SK-N-DZ (cell line): ENCODE data around the gene DNAJB2.
"Not testable (repeated sequence)": the region's sequence is repeated elsewhere in the genome, so short reads cannot be mapped to it uniquely, and the experiment has no call there.

ENCODE experiments used
- DNase-seq: peaks from one replicate; pipeline ENCODE4 v3.0.0-alpha.2; 2015; ENCODE audit warnings: low spot score

Gene DNAJB2

DNA sequence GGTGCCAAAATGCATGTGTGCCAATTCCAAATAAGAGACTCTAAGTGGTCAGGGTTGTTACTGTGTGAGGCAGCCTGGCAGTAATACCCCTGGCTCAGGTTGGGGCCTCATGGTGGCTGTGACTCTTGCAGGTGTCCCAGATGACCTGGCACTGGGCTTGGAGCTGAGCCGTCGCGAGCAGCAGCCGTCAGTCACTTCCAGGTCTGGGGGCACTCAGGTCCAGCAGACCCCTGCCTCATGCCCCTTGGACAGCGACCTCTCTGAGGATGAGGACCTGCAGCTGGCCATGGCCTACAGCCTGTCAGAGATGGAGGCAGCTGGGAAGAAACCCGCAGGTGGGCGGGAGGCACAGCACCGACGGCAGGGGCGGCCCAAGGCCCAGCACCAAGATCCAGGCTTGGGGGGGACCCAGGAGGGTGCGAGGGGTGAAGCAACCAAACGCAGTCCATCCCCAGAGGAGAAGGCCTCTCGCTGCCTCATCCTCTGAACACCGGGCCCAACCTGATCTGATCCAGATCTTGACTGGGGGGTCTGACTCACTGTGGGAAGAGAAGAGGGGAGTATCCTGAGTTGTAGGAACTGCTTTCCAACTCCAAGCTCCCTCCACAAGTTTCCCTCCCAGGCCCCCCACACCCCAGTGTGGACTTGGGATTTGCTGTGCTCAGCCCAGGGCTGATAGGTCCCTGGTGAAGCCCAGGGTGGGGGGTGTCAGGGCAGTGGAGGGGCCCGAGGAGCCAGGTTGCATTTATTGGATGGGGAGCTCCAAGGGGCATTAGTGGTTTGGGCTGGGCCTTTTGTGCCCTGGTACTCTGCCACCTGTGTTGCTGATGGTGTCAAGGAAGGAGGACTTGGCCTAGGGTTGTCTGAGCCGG is 5.6 kb downstream of the DNAJB2 start:
- DNase-seq = no peak

DNA sequence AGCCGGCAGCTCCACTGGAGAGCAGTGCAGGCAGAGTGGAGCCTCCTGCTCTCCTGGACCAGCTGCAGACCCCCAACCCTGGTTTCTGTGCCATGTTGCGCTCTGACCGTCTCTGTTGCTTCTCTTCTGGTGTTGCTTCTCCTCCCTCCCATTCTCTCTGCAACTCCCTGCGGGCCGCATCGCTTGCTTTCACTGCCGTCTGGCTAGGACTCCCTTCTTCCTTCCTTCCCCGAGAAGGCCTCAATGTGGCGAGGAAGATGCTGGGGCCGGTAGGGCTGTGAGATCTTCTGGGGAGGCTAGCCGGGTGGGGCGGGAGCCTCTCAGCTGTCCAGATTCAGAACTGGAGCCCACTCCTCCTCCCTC is 6.2 kb downstream of the DNAJB2 start:
- no peak for DNase-seq

DNA sequence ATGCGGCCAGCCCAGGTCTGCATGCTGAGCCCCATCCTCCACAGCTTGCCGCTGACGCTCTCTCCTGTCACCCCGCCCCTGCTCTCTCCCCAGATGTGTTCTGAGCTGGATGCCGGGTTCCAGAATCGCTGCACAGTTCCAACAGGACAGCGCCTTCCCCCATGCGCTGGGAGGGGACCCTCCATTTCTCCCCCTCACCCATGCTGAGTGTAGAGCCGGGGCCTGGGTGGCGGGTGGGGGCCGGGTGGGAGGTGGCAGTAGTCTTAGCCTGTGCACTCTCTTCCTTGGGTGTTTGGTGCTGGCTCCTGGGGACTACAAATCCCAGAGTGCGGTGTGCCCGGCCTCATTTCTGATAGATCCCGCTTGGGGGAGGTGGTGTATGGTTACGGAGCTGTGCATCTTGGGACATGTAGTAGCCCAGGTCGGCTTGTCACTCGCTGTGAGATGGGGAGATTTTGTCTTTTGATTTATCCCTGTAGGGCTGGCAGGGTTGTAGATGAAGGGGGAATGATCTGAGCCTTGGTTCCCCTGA is 6.8 kb downstream of the DNAJB2 start:
- peak; percentile 82 for DNase-seq

DNA sequence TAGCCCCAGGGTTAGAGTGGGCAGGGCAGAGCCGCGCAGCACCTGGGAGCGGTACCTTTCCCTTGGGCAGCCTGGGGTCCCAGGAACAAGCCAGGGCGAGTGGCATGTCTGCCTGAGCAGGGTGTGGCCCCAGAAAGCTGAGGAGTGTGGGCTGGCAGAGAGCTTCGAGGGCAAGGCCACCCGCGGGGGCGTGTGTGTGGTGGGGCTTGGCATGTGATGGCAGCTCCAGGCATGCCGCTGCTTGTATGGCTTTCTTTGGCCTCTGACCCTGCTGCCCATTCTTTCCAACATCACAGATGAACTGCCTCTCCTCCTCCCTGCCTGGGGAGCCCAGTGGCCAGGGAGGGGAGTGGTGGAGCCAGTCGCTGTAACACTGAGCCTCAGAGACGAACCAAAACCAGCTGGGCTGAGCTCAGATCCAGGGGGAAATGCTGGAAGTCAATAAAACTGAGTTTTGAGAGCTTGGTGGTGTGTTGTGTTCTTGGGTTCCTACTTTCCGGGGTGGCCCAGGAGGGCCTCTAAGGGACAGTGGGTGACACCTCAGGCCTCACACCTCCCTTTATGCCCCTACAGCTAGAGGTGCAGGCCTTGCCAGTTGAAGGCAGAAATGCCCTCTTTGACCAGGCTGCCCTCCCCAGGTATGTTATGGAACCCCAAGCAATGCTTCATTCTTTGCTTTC is 7.4 kb downstream of the DNAJB2 start:
- no peak for DNase-seq

DNA sequence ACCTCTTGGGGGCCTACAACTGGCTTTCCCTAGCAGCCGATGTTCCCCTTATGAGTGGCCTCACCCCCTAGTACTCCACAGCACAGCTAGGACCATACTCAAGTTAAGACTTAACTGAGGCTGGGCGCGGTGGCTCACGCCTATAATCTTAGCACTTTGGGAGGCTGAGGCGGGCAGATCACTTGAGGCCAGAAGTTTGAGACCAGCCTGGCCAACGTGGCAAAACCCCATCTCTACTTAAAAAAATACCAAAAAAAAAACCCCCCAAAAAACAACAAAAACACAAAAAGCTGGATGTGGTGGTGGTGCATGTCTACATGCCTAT is 7.9 kb downstream of the DNAJB2 start:
- DNase-seq = not testable (repeated sequence)

DNA sequence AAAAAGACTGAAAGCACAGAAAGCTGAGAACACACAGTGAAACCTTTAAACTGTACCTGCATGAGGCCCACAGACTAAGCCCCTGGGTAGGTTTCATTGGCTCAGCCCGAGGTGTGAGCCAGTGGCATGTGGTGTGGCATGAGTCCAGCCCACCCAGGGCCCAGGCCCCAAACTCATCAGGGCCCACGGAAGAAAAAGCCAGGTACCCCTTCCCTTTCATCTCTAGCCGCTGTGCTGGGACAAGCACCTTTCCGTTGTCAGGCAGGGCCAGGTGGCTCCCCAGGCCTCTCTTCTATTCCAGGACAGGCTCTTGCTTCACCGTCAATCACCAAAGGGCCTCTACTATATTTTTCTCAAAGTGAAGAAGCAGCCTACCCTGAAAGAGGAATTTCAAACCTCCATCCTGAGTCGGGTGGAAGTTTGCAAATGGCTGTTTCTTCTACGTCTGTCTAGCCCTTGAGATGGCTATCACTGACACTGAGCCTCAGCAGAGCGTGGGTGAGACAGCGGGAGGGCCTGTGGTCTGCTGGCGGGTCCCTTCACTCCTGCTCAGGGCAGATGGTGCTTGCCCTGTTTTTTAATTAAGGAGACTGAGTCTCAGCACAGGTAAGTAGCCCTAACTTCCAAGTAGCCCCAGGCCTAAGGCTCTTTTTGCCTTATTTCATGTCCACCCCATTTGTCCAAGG is 8.6 kb downstream of the DNAJB2 start:
- DNase-seq = peak; percentile 65

DNA sequence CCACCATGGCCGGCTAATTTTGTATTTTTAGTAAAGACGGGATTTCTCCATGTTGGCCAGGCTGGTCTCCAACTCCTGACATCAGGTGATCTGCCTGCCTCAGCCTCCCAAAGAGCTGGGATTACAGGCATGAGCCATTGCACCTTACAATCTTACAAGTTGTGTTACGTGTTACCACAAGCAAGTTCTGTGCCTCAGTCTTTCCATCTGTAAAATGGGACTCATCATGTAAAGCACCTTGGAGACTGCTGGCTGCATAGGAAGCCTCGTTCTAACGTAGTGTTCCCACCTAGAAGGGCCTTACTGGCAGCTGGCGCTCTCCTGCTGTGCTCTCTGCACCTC is 10.0 kb downstream of the DNAJB2 start:
- DNase-seq = no peak

DNA sequence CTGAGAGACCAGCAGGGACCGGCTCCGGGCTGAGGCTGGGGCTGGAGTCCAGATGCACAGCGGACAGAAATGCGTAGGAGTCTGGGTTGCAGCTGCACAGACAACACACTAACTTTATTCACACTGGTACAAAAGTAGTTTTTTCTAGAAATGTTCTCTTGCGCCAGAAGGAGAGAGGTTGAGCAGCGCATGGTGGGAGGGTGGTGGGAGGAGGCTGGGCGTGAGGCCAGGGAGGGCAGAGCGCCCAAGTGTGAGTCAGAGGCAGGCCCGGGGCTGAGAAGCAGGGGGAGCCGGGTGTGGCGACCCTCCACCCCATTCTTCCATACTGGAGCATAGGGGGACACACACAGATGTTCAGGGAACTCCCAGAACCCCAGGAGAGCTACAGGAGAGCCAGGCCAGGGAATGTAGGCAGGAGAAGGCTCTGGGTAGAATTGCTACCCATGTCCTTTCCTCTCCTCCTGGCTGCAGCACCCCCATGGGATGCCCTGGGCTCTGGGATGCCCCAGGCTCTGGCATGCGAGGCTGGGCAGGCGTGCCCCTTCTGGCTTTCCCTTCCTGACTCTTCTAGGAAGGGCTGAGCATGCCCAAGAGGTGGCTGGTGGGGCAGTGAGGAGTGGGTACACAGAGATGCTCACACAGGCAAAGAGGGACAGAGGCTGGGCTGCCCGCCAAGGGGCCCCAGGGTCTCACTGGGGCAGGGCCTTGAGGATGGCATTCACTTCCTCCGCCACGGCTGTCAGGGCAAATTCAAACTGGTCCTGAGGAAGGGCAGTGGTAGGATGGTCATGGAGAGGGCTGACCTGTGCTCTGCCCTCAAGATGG is 10.6 kb downstream of the DNAJB2 start:
- DNase-seq = no peak

DNA sequence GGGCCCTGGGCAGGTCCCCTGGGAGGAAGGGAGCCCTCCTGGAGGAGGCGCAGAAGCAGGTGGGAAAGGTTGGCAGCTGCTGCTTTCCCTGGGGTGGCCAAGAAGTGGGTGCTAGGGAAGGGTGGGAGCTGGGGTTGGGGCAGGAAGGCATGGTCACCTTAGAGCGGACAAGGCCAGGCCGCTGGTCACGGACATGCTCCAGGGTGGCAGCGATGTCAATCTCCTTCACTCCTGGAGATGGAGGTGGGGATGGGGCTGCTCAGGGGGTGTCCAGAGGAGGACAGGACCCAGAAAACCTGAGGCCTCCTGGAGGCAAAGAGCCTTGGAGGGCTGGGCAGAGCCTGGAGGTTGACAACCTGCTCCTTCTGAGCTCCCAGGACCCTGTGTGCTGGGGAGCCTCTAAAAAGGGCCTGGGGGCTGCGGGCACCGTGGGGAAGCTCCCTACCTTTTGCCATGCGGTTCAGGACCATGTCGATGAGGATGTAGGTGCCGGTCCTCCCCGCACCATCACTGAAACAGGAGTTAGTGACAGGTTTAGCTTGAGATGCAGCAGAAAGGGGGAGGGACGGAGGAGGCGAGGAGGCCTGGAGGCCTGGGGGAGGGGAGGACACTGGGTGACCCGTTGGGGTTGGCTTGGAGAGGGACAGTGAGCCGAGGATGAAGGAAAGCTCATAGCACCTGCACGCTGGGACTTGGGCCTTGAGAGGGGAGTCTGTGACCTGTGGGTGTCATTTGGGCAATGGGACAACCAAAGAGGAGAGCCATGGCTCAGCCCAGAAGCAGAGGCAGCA is 11.4 kb downstream of the DNAJB2 start:
- no peak for DNase-seq

DNA sequence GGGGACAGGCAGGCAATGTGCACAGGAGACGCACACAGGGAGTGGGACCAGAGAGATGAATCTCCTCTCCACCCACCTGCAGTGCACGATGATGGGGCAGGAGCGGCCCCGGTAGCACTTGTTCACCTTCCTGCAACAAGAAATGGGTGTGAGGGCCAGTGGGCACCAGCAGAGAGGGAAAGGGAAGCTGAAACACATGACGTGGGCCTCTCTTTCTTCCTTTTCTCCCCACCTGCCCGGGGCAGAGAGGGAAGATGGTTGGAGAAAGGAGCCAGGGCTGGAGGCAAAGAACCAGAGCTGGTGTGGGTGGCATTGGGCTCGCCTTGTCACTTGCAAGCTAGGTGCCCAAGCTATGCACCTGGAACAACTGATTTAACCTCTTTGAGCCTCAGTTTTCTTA is 12.2 kb downstream of the DNAJB2 start:
- no peak for DNase-seq

DNA sequence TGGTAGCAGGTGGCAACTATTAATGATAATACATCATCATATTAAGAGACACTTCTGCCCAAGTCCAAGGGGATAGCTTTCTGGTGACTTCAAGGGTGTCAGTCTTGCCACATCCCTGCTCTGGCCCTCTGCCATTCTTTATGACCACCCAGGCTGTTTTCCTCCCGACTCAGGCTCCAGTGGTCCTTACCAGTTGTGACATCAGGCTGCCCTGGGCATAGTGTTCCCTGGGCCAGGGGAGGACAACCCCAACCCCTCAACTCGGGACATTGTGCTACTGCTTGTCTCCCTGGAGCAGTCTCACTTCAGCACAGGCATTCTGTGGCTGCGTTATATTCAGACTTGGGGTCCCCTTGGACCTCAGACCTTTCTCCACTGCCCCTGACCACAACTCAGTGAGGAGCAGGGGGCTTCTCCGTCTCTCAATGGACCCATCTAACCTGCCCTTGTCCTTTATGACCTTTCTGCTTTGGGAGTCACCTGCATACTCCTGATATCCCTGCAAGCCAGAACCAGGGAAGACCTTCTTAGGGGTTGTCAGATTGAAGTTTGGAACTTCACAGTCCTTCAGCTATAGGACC is 12.8 kb downstream of the DNAJB2 start:
- no peak for DNase-seq

DNA sequence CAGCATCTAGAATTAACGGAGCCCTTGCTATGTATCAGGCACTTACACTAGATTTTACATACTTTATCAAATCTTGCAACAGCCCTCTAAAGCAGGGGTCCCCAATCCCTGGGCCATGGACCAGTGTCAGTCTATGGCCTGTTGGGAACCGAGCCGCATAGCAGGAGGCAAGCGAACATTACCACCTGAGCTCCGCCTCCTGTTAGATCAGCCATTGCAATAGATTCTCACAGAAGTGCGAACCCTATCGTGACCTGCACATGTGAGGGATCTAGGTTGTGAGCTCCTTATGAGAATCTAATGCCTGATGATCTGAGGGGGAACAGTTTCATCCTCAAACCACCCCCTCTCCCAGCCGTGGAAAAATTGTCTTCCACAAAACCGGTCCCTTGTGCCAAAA is 13.4 kb downstream of the DNAJB2 start:
- no peak for DNase-seq

DNA sequence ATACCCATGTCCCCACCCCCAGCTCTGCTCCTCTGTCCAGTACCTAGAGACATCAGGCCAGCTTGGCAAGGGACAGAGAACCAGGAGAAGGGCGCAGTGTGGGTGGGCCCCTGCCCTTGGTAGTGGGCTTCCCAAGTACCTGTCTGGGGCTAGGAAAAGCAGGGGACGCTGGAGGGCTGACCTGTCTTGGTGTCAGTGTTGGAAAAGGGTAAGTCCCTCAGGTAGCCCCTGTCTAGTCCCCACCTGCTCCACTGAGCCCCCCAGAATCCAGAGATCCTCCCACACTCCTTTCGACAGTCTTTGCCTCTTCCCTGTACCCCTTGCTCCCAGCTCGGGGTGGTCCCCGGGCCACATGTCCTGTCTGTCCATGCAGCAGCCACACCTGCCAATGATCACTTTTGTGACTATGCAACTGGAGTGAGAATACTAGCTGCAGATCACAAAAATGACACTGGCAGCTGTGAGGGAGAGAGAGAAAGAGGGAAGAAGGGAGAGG is 14.6 kb downstream of the DNAJB2 start:
- no peak for DNase-seq

DNA sequence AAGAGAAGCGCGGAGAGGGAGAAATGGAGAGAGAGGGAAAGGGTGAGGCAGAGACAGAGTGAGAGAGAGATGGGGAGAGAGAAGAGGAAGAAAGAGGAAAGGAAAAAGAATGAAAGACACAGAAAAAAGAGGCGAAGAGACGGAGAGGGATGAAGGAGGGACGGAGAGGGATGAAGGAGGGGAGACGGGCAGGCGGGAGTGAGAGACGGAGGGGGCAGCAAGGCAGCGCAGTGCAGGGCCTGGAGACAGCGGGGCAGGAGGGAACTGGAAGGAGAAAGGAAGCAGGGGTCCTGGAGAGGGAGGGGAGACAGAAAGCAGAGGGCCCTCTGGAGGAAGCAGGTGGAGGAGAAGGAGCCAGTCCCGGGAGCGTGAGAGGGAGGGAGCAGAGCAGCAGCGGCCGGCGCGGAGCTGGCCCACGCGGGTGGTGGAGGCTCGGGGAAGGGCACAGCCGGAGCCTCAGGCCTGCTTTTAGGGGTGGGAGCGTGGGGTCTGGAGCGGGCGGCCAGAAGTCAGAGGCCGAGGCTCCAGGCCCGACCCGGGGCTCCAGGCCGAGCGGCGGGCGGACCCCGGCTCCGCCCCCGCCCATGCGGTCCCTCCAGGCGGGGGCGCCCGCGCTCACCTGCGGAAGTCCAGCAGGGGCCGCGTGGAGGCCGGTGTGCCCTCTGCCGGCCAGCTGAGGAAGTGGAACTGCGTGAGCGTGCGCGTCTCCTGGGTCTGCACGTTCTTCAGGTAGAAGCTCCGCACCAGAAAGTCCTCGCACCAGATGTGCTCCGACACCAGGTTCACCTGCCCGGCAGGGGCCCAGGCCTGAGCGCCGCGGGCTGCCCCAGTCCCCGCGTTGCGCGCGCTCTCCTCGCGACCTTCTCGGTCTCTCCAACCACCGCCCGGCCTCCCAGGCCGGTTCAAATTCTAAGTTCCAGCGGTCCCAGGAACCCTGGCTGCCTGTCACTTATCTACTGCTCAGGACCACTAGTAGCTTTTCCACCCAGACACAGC is 15.5 kb downstream of the DNAJB2 start:
- DNase-seq = peak; percentile 89

DNA sequence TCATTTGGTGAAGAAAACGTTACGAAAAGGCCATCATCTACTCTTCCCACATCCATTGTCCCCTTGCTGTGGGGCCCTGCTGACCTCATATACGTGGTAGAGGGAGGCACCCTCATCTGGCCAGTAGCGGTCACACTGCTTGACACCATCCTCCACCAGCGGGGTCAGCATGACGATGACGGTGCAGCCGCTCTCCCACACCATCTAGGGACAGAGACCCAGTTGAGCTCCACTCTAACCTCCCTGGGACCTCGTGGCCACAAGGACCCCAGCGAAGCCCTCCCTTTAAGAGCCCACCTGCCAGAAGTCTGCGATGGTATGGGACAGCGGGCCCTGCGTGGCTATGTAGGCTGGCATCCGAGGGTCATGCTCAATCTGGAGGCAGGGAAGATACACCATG is 17.0 kb downstream of the DNAJB2 start:
- DNase-seq = no peak

DNA sequence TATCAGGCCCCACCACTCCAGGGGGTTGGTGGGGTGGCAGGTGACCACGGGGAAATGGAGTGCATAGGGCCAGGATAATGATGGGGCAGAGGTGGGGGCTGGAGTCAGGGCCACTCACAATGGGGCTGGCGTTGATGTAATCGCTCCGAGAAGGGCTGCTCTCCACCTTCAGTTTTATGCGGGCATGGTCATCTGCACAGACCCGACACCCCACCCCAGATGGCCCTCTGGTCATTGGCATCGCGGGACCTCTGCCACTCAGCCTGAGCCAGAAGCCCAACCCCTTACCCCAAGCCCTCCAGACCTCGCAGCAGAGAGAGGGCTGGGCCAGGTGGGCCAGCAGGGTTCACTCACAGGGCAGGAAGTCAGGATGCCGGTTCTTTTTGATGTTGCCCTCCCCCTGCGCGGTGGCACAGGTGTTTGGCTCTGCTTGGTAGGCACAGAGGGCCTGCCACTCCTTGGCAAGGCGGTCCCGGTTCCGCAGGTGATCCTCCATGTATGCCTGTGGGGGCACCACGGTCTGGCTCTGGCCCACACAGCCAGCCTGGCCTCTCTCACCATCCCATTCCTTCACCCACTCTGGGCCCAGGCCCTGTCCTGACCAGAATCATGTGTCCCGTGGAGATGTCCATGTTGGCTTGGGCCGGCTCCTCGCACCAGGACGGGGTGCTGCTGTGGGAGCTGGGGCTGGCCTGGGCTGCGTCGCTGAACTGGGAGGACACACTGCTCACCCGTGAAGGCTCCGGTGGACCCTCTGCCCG is 17.6 kb downstream of the DNAJB2 start:
- DNase-seq = no peak

DNA sequence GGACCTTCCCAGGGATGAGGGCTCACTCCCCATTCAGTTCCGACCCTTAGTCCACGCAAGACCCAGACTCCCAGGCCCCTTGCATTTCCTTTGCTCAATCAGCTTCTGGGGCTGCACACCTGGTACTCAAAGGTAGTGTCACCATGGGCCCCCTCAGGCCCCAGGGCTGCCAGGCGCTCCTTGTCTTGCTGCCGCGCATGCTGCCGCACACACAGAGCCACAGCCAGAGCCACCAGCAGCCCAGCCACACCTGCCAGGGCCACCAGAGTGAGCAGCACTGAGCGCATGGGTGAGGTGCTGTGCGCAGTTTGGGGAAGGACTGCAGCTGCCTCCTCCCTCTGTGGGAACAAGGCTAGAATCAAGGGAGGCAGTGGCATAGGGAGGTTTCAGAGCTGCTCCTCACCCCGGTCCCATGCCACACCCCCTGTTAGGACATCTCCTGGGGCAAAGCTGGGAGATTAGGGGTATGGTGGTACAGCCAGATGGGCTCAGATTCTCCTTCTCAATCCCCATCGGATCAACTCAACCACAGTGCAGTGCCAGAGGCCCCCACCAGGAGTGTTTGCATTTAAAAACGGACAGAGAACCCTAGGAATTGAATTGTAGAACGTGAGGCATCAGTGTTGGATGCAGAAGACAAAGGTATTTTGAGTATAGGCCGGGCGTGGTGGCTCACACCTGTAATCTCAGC is 18.7 kb downstream of the DNAJB2 start:
- no peak for DNase-seq
